ENCODE results near the gene SH3TC1.

- no peak for TF ChIP-seq EZH2 (IDR thresholded peaks at IDR 0.05)
- no peak for TF ChIP-seq FOXP2 (optimal IDR thresholded peaks at IDR 0.05; ENCODE audit: control extremely low read depth, extremely low read length, insufficient read depth)
Observed at GRCh38 chr4:8240211-8241041, 41.3 kb downstream of the SH3TC1 start.
